Parathyroid adenoma (tissue), 2 donors: ENCODE results near the gene UBE2D3.

Experiments
- H2AFZ ChIP-seq: fragments of 300-600 bp; sonication (generic); one replicate; pipeline ENCODE4 v1.7.0; 2017; ENCODE audit warnings: antibody characterized with exemption, mild to moderate bottlenecking
- H3K27ac ChIP-seq: fragments of 300-600 bp; sonication (generic); one replicate; pipeline ENCODE4 v1.7.0; 2017
- H3K27me3 ChIP-seq: fragments of 300-600 bp; sonication (generic); one replicate; pipeline ENCODE4 v1.7.0; 2017; ENCODE audit warnings: low read length; ENCODE audit not compliant: control insufficient read depth, insufficient read depth
- H3K36me3 ChIP-seq: fragments of 300-600 bp; sonication (generic); one replicate; pipeline ENCODE4 v1.7.0; 2017; ENCODE audit warnings: low read length; ENCODE audit not compliant: control insufficient read depth, insufficient read depth
- H3K4me1 ChIP-seq: fragments of 300-600 bp; sonication (generic); one replicate; pipeline ENCODE4 v1.7.0; 2017; ENCODE audit warnings: control low read depth
- H3K4me2 ChIP-seq: fragments of 300-600 bp; sonication (generic); one replicate; pipeline ENCODE4 v1.7.0; 2017; ENCODE audit warnings: low read length
- H3K4me3 ChIP-seq: fragments of 300-600 bp; sonication (generic); one replicate; pipeline ENCODE4 v1.7.0; 2017; ENCODE audit warnings: low read depth, low read length
- H3K79me2 ChIP-seq: fragments of 300-600 bp; sonication (generic); one replicate; pipeline ENCODE4 v1.7.0; 2017; ENCODE audit warnings: control low read depth
- H3K9ac ChIP-seq: fragments of 300-600 bp; sonication (generic); one replicate; pipeline ENCODE4 v1.7.0; 2017; ENCODE audit warnings: mild to moderate bottlenecking
- H3K9me3 ChIP-seq: fragments of 300-600 bp; sonication (generic); one replicate; pipeline ENCODE4 v1.7.0; 2017; ENCODE audit warnings: low read length; ENCODE audit not compliant: control insufficient read depth
- TF ChIP-seq, protein P1 (sequence below): fragments of 300-600 bp; sonication (generic); IDR thresholded peaks from one replicate; pipeline ENCODE4 v1.7.0; 2017; ENCODE audit warnings: antibody characterized with exemption, mild to moderate bottlenecking
- donor health status: primary hyperparathyroidism.

UBE2D3 gene

DNA sequence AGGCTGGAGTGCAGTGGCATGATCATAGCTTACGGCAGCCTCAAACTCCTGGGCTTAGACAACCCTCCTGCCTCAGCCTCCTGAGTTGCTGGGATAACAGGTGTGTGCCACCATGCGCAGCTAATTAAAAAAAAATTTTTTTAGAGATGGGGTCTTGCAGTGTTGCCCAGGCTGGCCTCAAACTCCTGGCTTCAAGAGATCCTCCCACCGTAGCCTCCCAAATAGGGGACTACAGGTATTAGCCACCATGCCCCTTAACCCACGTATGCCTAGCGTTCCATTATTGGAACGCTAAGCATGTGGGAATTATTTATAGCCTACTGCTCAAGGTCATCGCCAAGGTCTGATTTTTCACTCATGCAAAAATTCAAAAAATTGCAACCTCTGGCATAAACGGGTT is 20.3 kb upstream of the UBE2D3 start:
- H3K9ac ChIP-seq, result no peak overlapping the region
- H3K9me3 ChIP-seq, result no peaks in the 10 kb centered on the region
- H3K4me1 ChIP-seq, result no peaks in the 10 kb centered on the region
- TF ChIP-seq, protein P1, sequence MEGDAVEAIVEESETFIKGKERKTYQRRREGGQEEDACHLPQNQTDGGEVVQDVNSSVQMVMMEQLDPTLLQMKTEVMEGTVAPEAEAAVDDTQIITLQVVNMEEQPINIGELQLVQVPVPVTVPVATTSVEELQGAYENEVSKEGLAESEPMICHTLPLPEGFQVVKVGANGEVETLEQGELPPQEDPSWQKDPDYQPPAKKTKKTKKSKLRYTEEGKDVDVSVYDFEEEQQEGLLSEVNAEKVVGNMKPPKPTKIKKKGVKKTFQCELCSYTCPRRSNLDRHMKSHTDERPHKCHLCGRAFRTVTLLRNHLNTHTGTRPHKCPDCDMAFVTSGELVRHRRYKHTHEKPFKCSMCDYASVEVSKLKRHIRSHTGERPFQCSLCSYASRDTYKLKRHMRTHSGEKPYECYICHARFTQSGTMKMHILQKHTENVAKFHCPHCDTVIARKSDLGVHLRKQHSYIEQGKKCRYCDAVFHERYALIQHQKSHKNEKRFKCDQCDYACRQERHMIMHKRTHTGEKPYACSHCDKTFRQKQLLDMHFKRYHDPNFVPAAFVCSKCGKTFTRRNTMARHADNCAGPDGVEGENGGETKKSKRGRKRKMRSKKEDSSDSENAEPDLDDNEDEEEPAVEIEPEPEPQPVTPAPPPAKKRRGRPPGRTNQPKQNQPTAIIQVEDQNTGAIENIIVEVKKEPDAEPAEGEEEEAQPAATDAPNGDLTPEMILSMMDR, result no peak
- H2AFZ ChIP-seq, result no peak overlapping the region
- H3K4me3 ChIP-seq, result no peak overlapping the region
- H3K79me2 ChIP-seq, result no peaks in the 10 kb centered on the region
- no peaks in the 10 kb centered on the region for H3K36me3 ChIP-seq
- no peak overlapping the region for H3K4me2 ChIP-seq
- no peaks in the 10 kb centered on the region for H3K27me3 ChIP-seq
- H3K27ac ChIP-seq, result no peak overlapping the region

DNA sequence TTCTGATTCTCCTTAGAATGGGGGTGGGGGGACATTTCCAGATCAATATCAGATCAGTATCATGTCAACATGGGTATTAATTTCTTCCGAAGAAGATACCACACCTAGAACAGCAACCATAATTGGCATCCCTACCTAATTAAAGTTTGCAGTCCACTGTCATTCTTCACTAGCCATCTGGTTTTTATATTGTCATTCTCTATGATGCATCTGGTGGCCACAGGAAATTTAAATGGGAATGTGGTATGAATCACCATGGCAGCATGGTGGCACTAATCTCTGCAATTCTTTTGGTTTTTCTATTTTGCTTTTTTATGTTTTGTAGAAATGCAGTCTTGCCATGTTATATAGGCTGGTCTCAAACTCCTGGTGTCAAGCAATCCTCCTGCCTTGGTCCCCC is 16.6 kb upstream of the UBE2D3 start:
- Histone ChIP-seq H3K27me3 (no peaks in the 10 kb centered on the region), H3K4me3 (no peak overlapping the region), H3K4me2 (no peak overlapping the region), H3K36me3 (no peaks in the 10 kb centered on the region), H3K9me3 (no peaks in the 10 kb centered on the region), H2AFZ (no peak overlapping the region), H3K9ac (no peak overlapping the region), H3K27ac (no peak overlapping the region), H3K79me2 (no peaks in the 10 kb centered on the region), H3K4me1 (no peaks in the 10 kb centered on the region)
- TF ChIP-seq, protein P1, result no peak

DNA sequence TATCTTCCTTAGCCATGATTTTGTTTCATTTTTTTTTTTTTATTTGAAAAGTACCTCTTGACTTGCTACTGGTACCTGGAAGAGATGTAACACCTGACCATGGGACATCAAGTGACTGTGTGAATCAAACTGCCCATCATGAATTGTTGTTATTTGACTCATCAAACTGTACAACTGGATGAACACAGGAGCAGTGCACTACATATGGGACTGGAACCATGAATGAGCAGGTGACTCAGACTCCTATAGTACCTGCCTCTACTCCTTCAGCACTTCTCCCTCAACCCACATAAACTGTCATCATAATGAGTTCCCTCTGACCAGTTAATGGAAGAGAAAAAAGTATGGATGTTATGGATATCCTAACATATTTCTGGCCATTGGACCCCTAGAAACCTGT is 15.9 kb upstream of the UBE2D3 start:
- H3K79me2 ChIP-seq, result no peaks in the 10 kb centered on the region
- H2AFZ ChIP-seq, result no peak overlapping the region
- H3K4me3 ChIP-seq, result no peak overlapping the region
- no peak overlapping the region for H3K27ac ChIP-seq
- no peaks in the 10 kb centered on the region for H3K36me3 ChIP-seq
- no peak overlapping the region for H3K4me2 ChIP-seq
- no peak overlapping the region for H3K9ac ChIP-seq
- H3K4me1 ChIP-seq, result no peaks in the 10 kb centered on the region
- no peaks in the 10 kb centered on the region for H3K27me3 ChIP-seq
- TF ChIP-seq, protein P1, result no peak
- no peaks in the 10 kb centered on the region for H3K9me3 ChIP-seq

DNA sequence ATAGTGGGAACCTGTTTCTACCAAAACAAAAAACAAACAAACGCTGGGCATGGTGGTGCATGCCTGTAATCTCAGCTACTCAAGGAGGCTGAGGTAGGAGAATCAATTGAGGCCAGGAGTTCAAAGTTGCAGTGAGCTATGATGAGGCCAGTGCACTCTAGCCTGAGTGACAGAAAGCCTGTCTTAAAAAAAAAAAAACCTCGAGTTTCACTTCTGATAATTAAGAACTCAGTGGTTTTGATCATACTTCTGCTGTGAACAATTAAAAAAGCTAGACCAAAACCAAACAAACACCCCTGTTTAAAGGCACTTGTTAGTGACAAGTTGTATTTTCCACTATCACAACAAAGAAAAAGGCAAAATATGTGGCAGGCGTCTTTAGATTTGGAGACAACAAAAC is 15.0 kb upstream of the UBE2D3 start:
- Histone ChIP-seq H3K4me2 (no peak overlapping the region), H2AFZ (no peak overlapping the region), H3K9me3 (no peaks in the 10 kb centered on the region), H3K4me1 (no peaks in the 10 kb centered on the region), H3K9ac (no peak overlapping the region), H3K27ac (no peak overlapping the region), H3K27me3 (no peaks in the 10 kb centered on the region), H3K79me2 (no peaks in the 10 kb centered on the region), H3K4me3 (no peak overlapping the region), H3K36me3 (no peaks in the 10 kb centered on the region)
- TF ChIP-seq, protein P1, result no peak

DNA sequence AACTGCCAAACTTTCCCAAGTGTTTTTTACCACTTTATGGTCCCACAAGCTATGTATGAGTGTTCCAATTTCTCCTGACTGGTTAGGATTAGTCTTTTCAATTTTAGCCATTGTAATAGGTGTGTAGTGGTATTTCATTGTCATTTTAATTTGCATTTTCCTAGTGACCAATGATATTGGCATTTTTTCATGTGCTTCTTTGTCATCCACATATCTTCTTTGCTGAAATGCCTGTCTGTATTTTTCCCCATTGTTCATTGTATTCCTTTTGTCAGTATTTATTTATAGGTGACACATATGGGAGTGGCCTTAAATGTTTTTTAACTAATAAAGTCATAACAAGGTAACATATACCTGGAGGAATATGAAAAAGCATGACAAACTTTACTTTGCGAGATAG is 9.2 kb upstream of the UBE2D3 start:
- Histone ChIP-seq H2AFZ (no peak overlapping the region), H3K4me1 (no peaks in the 10 kb centered on the region), H3K27me3 (no peaks in the 10 kb centered on the region), H3K4me3 (no peak overlapping the region), H3K36me3 (no peaks in the 10 kb centered on the region), H3K9ac (no peak overlapping the region), H3K4me2 (no peak overlapping the region), H3K27ac (no peak overlapping the region), H3K79me2 (no peaks in the 10 kb centered on the region), H3K9me3 (no peaks in the 10 kb centered on the region)
- TF ChIP-seq, protein P1, result no peak
